Brain pericyte (primary cell): Measurements from ENCODE around the gene SOX1.

Experiments
- DNase-seq: peaks from one replicate; pipeline ENCODE4 v3.0.0-alpha.2; 2012; ENCODE audit warnings: low read depth, low spot score

SOX1 gene

DNA sequence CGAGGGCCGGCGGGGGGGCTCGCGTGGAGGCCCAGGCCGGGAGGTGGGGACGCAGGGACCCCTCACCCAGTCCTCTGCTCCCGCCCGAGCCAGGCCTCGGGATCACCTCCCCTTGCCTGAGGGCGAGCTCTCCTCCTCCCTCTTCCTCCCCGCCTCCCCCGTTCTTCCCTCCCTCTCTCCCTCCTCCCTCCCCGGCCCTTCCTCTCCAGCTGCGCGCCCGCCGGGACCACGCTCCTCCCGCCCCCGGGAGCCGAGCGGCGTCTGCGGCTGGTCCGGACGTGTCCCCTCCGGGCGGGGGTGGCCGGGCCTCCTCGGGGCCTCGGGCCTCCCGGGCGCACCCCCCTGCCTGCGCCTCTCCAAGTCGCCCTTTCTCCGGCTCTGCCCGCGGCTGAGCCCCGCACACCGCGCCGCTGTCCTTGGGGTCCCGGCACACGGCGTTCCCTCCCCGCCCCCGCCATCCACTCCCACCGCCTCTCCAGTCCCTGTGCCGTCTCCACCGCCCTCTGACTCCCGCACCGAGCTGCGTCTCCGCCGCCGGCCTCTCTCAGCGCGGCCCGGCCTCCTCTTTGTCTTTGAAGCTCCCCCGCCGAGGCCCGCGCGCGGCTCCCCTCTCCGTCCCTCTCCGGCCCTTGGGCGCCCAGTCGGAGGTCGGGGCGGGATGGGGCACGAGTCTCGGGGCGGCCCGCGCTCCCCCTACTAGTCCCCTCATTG is 5.7 kb downstream of the SOX1 start:
- DNase-seq = no peak

- no peak for DNase-seq
Measured at GRCh38 chr13:112073245-112074138, 6.5 kb downstream of the SOX1 start.

DNA sequence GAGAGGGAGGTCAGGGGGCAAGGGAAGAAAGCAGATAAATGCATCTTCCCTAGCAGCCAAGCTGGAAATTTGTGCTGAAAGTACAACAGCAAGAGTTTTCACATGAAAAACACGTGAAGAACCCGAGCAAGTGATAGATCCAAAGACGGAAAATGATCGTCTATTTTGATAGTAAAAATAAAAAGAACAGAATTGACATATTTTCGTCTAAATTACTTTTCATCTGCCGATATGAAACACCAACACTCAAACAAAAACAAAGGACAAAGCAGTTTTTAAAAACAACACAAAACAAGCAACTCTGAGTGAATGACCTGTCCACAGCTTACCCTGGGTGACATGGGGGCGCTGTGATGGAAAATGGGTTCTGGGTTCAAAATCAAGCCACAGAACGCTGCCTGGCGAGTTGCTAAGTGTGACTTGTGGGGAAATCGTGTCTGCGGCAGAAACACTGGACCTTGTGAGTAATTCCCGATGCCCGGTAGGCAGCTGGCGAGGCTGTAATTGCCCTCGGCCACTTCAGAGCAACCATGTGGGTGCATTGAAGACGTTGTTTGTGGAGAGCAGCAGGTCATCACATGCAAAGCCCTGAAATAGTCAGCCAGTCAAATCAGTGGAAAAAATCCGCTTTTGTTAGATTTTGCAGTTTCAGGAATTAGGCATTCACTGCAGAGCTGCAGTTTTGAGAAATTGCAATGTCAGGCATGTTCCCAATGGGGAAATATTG is 7.4 kb downstream of the SOX1 start:
- no peak for DNase-seq

DNA sequence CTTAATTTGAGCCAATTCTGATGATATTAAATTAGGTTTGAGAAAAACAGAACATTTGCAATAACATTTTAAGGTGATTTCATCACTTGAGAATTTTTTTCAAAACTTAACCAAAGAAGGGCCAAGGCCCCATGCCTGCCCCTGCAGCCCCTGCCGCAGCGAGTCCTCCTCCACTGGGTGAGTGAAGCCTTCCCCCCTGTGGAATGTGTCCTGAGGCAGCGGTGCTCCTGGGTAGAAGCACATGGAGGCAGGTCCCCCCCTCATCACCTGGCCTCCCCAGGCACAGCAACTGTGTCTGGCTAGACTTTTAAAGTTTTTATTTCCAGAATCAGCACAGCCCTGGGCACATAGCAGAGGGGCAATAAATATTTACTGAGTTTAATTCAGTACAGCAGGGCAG is 10.8 kb downstream of the SOX1 start:
- DNase-seq = no peak

- DNase-seq = no peak
Measured at GRCh38 chr13:112078216-112078615, 11.3 kb downstream of the SOX1 start.

DNA sequence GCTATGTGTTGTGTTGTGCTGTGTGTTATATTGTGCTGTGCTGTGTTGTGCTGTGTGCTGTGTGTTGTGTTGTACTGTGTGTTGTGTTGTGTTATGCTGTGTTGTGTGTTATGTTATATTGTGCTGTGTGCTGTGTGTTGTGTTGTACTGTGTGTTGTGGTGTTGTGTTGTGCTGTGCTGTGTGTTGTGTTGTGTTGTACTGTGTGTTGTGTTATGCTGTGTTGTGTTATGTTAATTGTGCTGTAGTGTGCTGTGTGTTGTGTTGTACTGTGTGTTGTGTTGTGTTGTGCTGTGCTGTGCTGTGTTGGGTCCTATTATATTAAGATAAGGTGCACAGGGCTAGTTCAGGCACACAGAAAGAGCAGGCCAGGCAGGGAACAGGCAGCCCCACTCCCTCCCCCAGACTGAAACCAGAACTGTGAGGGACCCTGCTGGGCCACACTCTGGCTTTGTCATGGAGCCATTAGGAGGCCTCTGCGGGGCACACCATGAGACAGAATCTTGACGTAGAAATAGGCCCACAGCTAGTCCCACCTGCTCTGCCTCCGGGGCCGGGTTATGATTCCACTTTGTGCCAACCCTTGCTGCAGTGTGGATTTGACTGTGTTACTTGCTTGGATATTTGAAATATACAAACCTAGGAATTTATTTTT is 12.1 kb downstream of the SOX1 start:
- no peak for DNase-seq

DNA sequence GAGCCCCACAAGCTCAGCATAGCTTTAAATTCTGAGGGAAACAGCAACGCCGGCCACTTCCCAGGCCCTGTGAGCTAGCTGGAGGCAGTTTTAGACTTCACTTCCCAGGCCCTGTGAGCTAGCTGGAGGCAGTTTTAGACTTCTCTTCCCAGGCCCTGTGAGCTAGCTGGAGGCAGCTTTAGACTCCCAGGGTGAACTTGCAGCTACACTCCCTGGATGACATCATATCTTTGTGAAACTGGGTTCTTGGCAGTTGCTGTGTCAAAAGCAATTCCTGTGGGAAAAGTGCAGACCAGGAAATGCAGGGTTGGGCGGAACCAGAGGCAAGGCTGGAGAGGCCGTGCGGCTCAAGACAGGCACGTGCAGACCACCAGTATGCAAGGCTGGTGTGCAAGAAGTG is 12.7 kb downstream of the SOX1 start:
- no peak for DNase-seq

DNA sequence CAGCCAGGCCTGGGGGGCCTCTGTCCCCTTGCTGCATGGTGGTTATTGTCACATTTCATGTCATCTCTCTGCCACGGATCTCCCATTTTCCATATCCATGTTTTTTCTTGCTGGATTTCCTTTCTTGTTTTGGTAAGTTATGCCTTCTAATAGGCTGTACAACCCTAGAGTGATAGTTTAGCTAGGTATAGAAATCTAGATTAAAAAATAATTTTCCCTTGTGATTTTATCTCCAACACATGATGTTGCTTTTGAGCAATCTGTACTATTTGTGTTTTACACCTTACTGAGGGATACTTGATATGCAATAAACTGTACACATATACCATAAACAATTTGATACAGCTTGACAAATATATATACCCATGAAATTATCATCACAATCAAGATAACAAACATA is 17.0 kb downstream of the SOX1 start:
- DNase-seq = no peak

DNA sequence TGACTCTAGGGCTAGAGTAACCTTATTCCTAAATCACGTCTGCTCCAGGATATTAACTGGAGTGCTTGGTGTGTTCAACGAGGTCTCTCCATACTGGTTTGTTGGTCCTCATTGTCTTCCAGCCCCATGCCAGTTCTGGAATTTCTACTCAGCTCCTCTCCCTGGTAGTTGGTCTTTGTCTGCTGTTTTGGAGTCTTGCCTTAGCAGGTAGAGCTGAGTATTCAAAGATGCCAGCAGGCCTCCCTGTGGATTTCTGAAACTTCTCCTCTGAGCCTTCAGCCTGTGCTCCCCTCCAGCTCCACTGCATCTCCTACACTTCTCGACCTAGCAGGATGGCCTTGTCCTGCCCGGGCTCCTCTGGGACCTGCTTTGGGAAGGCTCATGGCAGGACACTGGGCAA is 25.5 kb downstream of the SOX1 start:
- no peak for DNase-seq

DNA sequence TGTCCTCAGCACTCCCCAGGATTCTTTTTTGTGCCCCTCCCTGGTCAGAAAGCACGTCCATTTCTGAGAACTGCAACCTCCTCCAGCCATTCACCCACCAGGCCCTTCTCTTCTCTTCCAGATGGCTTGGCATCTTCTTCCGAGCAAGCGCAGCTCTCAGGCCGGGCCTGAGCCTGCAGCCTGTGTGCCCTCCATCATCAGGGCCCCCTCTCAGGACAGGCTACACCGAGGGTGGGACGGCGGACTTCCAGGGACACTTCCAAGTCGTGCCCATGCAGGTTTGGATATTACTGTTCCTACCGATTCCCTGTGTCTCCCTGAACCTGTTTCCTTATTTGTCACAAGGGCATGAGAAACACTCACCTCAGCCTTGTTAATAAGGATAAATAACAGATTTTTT is 28.4 kb downstream of the SOX1 start:
- no peak for DNase-seq

DNA sequence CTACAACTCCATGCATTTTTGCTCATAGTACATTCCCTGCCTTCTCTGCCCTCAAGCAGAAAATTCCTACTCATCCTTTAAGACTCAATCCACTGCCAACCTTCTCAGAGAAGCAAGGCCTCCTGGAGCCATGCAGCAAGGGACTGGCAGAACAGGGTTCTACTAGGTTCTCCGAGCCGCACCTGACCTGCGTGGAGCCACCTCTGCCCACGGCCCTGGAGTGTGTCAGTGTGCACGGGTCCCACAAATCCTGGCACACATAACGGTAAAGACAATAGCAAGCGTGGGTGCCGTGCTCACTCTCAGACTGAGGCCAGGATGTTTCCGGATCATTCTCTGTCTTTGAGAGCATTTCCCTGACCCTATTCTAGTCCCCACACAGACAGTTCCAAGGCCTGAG is 30.0 kb downstream of the SOX1 start:
- no peak for DNase-seq

DNA sequence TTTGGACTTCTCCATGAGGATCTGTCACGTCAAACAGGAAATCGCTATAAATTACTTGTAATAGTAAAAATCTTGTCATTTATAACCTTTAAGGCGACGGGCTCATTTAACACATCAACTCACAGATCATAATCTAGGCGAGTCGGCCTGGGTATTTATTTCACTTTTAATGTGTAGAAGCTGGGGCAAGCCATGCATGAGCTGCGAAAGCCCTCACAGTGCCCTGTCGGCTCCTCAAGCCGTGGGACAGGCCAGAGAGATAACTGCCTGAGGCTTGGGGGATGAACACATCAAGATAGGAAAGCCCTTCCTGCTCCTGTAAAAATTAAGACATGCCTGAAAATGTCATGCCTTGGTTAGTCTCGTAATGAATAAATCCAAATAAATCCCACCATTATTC is 30.8 kb downstream of the SOX1 start:
- DNase-seq = no peak

DNA sequence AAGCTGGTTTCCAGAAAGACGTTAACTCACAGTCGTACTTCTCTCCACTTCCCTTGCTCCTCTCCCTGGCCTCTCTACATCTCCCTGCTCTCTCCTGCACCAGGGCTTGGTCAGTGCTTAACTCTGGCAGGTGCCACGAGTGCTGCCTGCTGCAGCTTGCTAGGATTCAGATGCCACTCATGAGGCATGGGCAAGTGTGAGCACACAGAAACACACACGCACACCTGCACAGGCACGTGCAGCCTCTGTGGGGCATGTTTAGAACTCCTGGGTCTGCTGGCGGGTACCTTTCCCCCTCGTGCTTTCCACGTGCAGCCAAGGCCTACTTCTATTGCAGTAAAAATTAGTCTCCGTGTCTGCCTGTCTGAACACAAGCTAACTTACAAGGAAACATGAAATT is 31.8 kb downstream of the SOX1 start:
- no peak for DNase-seq

DNA sequence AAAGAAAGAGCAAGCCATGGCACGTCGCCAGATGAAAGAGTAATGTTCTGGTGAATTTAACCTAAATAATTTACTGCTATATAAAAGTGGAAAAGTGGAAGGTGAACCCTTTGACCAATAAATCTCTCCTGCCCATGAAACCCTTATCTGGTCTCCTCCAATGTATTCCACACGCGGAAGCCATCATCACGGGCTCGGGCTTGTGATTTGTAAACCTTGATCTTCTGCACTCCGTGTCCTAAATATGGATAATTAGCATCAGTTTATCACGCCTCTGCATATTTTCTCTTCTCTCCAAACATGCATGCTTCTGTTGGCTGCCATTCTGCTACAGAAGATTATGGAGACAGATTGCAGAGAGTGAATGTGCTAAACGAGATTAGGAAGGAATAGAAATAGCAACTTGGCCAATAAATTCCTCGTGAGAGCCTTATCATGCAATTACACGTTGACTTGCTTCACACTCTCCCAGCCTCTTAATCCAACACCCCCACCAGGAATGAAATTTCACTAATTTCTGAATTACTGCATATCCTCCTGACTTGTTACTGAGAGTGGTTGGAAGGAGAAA is 34.5 kb downstream of the SOX1 start:
- no peak for DNase-seq

DNA sequence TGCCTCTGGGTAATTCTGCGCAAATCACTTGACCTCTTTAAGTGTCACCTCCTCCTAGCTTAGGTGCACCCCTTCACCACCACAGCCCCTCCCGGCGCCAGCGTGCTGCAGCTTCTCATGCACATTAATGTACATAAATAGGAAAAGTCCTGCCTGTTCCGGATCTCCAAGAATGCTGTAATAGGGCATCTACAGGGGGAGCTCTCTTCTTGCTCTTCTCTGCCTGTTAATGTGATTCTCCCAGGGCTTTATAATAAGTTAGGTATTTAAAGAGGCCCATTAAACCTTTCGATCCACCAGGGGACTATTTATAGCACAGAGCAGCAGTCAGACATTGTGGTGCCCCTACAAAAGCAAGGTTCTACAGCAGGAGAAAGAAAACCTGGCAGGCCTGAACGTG is 35.3 kb downstream of the SOX1 start:
- DNase-seq = no peak

DNA sequence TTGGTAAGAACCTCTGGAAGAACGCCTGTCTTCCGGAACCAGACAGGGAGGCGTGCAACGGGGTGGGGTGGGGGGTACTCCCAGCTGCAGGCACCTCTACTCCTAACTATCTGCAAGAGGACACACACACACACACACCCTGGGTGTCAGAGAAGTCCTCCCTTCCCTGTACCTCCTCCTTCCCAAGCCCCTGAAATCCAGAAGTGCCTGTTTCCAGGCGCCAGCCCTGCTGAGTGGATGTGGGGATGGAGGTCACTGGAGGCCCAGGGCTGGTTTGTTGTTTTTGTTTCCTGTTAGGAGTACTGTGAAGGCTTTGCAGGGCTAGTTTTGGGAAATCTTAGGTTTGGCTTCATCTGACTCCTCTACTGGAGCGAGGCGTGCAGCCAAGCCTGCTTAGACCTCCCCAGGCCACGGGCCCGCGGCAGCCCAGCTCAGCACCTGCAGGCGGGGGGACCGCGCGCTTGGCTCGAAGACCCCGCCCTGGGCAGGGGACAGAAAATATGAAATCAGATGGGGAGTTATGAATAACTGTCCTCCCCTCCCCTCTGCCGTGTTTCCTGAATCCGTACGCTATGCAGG is 36.4 kb downstream of the SOX1 start:
- no peak for DNase-seq

DNA sequence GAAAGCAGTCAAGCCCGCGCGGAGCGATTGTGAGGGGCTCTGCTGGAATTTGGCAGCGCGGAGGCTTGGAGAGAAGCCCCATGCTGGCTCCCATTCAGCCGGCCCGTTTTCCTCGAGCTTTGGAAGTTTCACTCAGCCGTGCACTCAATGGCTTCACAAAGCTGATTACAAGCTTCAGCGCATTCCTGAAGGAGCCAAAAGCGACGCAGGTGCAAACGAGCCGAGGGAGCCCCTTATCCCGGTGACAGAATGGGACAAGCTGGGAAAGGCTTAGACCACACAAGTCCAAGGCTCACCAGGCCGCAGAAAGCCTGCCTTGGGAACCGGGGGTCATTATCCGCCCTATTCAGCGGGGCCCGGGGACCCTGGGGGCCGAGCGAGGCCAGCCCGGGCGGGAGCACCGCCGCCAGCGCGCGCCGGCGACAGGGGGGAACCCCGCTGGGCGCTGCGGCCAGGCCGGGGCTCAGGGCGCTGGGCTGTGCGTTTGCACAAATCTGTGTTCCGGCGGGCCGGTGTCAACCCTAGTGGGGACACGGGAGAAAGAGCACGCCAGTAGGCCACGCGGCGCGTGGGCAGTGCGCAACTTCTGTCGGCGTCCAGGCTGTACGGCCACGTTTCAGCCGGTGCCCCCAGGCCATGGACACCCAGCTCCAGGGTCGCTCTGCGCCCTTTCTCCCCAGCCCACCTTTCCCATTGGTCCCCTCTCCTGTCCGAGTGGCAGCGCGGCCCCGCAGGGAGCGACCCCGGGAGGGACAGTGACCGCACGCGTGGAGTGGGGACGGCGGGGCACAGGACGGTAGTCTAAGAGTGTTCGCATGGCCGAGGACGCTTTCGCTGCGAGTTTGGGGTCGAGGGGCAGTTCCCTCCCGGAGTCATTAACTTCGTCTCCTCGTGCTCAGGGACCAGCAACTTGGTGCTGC is 37.3 kb downstream of the SOX1 start:
- DNase-seq = no peak

- no peak for DNase-seq
Measured at GRCh38 chr13:112104881-112105234, 37.9 kb downstream of the SOX1 start.

GRCh38 chr13:112105244-112105681 is 38.3 kb downstream of the SOX1 start:
- DNase-seq = no peak

DNA sequence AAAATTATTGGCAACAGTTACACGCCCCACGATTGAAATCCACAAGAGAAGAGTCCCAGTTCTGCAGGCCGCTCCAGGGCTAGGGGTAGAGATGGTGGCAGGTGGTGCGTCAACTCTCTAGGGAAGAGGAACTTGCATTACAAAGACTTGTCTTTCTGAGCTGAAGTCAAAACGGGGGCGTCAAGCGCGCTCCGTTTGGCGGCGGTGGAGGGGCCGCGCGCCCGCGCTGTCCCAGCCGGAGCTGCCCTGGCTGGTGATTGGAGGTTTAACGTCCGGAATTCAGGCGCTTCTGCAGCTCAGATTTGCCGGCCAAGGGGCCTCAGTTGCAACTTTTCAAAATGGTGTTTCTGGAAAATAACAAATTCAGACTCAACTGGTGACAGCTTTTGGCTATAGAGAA is 38.9 kb downstream of the SOX1 start:
- DNase-seq = no peak
